Neural progenitor cell (in vitro differentiated cells): Measurements from ENCODE around the gene AGBL4.

Experiments used
- EZH2 ChIP-seq: fragments of 200-600 bp; sonication (generic); IDR thresholded peaks from 2 replicates; pipeline ENCODE4 v1.6.1; 2017; ENCODE audit warnings: antibody characterized with exemption, mild to moderate bottlenecking, moderate library complexity
- EZH2phosphoT487 ChIP-seq: fragments of 200-600 bp; sonication (generic); IDR thresholded peaks from 2 replicates; pipeline ENCODE4 v1.6.1; 2017; ENCODE audit warnings: antibody characterized with exemption
- TF ChIP-seq, protein P1 (sequence below): fragments of 200-600 bp; sonication (generic); IDR thresholded peaks from 2 replicates; pipeline ENCODE4 v1.5.1; 2017; ENCODE audit warnings: antibody characterized with exemption, mild to moderate bottlenecking

- TF ChIP-seq, protein P1, sequence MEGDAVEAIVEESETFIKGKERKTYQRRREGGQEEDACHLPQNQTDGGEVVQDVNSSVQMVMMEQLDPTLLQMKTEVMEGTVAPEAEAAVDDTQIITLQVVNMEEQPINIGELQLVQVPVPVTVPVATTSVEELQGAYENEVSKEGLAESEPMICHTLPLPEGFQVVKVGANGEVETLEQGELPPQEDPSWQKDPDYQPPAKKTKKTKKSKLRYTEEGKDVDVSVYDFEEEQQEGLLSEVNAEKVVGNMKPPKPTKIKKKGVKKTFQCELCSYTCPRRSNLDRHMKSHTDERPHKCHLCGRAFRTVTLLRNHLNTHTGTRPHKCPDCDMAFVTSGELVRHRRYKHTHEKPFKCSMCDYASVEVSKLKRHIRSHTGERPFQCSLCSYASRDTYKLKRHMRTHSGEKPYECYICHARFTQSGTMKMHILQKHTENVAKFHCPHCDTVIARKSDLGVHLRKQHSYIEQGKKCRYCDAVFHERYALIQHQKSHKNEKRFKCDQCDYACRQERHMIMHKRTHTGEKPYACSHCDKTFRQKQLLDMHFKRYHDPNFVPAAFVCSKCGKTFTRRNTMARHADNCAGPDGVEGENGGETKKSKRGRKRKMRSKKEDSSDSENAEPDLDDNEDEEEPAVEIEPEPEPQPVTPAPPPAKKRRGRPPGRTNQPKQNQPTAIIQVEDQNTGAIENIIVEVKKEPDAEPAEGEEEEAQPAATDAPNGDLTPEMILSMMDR = no peak
- TF ChIP-seq EZH2 = no peak
- no peak for TF ChIP-seq EZH2phosphoT487
Measured at GRCh38 chr1:48692235-48692634, 1331.5 kb downstream of the AGBL4 start.
